IPS-18a (cell line): ENCODE measurements around the gene LCK.
A peak's percentile ranks its signal among the peaks of the same experiment; 100 is the strongest.
"Not testable (repeated sequence)": the region's sequence is repeated elsewhere in the genome, so short reads cannot be mapped to it uniquely, and the experiment has no call there.

Source experiments
- H3K27ac ChIP-seq: one replicate; pipeline ENCODE4 v1.5.1; 2013; ENCODE audit warnings: low read length
- H3K27me3 ChIP-seq: one replicate; pipeline ENCODE4 v1.6.1; 2013; ENCODE audit warnings: mild to moderate bottlenecking, low read length; ENCODE audit not compliant: control insufficient read depth, insufficient read depth
- H3K36me3 ChIP-seq: one replicate; pipeline ENCODE4 v1.6.1; 2013; ENCODE audit warnings: low read depth, low read length; ENCODE audit not compliant: control insufficient read depth
- H3K4me1 ChIP-seq: one replicate; pipeline ENCODE4 v1.6.1; 2013; ENCODE audit warnings: low read depth, low read length; ENCODE audit not compliant: control insufficient read depth
- H3K4me3 ChIP-seq: one replicate; pipeline ENCODE4 v1.5.1; 2013; ENCODE audit warnings: low read length
- H3K9ac ChIP-seq: one replicate; pipeline ENCODE4 v1.6.1; 2013; ENCODE audit warnings: mild to moderate bottlenecking, low read length, moderate library complexity
- H3K9me3 ChIP-seq: one replicate; pipeline ENCODE4 v1.6.1; 2013; ENCODE audit warnings: low read depth, low read length; ENCODE audit not compliant: control insufficient read depth

Gene LCK

GRCh38 chr1:32241001-32241763 is 9.9 kb upstream of the LCK start:
- H3K4me3 ChIP-seq: peak overlapping the region; percentile 86

DNA sequence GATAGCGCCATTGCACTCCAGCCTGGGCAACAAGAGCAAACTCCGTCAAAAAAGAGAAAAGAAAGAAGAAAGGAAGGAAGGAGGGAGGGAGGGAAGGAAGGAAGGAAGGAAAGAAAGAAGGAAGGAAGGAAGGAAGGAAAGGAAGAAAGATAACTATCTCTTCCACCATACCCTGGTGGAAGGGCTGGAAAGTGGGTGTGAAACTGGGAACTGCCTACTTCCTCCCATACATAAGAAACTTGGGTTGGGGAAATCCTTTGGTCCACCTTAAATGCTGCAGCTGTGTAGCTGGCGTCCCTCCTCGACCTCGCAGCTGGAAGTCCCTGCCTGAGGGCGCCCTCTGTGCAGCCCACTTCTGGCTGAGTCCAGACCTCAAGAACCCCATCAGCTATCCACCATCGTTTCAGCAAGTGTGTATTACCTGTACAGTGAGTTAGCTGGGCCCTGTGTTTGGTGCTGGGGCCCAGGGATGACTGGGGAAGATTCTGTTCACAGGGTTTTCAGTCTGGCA is 8.7 kb upstream of the LCK start:
- Histone ChIP-seq H3K36me3 (no peaks in the 10 kb centered on the region), H3K9me3 (no peaks in the 10 kb centered on the region), H3K4me3 (no peak overlapping the region), H3K27me3 (no peaks in the 10 kb centered on the region), H3K9ac (no peak overlapping the region), H3K4me1 (peaks cover 9% of the 10 kb centered on the region), H3K27ac (no peak overlapping the region)

More at GRCh38 chr1:32241001-32241763, 9.9 kb upstream of the LCK start:
- Histone ChIP-seq H3K4me1 (peaks cover 9% of the 10 kb centered on the region), H3K27me3 (no peaks in the 10 kb centered on the region), H3K9me3 (no peaks in the 10 kb centered on the region), H3K36me3 (no peaks in the 10 kb centered on the region), H3K9ac (peak overlapping the region; percentile 88), H3K27ac (no peak overlapping the region)

DNA sequence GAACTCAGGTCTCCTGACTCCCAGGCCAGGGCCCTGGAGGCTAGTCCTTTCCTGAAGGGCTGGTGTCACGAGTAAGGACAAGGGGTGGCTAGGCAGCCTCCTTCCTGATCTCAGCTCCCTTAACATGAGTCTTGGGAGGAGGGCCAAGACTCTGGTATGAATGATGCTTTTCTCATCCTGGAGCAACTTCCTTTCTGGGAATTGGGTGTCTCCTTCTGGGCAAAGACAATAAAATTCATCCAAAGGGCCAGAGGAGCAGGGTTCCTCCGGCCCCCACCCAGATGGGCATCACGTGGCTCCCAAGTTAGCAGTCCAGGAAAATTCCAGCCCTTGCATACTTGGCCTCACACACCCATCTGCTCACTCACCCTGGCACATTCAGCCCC is 4.2 kb upstream of the LCK start, which contains the start of gene FAM167B:
Gene FAM167B, plus strand, starts transcription at position 335 of the 386 bp plus-strand sequence. CDS start 200 bp downstream, outside the sequence.
- no peaks in the 10 kb centered on the region for H3K9me3 ChIP-seq
- no peak within 1 kb of the TSS for H3K9ac ChIP-seq
- no peaks in the 10 kb centered on the region for H3K27me3 ChIP-seq
- no peak within 1 kb of the TSS for H3K27ac ChIP-seq
- H3K4me1 ChIP-seq: peaks cover 3% of the 10 kb centered on the region
- no peak within 1 kb of the TSS for H3K4me3 ChIP-seq
- H3K36me3 ChIP-seq: no peaks in the 10 kb centered on the region

DNA sequence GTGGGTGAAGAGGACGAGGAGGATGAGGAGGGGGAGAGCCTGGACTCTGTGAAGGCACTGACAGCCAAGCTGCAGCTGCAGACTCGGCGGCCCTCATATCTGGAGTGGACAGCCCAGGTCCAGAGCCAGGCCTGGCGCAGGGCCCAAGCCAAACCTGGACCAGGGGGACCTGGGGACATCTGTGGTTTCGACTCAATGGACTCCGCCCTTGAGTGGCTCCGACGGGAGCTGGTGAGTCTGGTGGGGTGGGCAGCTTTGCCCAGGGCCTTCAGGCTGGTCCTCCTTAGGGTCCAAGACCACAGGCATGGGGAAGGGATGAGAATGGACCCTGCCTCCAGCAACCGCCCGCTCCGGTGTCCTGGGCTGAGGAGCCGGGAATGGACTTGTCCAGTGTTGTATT is 3.6 kb upstream of the LCK start:
- Histone ChIP-seq H3K9me3 (no peaks in the 10 kb centered on the region), H3K27me3 (no peaks in the 10 kb centered on the region), H3K27ac (no peak overlapping the region), H3K36me3 (no peaks in the 10 kb centered on the region), H3K4me3 (no peak overlapping the region), H3K4me1 (peaks cover 3% of the 10 kb centered on the region), H3K9ac (no peak overlapping the region)

DNA sequence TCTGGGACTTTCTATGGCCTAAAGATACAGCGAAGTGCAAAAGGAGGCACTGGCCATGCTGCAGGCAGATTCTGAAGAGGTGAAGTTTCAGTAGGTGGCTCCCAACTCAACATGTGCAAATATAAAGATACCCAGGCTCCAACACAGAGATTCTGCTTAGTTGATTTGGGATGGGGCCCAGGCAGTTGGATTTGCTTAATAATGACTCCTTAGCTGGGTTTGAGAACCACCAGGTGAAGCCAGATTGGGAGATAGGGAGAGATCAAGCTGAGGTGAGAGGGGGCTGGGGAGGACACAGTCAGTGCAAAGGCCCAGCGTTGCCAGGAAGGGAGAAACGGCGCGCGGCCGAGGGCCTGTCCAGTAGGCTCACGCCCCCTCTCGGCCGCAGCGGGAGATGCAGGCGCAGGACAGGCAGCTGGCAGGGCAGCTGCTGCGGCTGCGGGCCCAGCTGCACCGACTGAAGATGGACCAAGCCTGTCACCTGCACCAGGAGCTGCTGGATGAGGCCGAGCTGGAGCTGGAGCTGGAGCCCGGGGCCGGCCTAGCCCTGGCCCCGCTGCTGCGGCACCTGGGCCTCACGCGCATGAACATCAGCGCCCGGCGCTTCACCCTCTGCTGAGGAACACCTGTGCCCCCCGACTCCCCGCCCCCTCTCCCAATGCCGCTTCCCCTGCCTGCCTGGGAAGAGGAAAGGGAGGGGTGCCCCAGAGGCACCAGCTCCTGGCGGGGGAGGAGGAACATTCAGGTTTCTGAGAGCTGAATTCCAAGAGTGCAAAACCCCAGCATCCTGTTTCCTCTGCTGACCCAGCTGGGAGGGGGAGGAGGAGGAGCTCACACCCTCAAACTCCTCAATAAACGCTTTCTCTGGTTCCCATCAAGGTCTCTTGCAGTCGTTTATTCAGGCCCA is 2.8 kb upstream of the LCK start:
- H3K9me3 ChIP-seq: no peaks in the 10 kb centered on the region
- H3K27ac ChIP-seq: no peak overlapping the region
- H3K4me3 ChIP-seq: peak overlapping the region; percentile 49

GRCh38 chr1:32249831-32250525 is 1.1 kb upstream of the LCK start:
- Histone ChIP-seq H3K27ac (no peak overlapping the region), H3K27me3 (no peaks in the 10 kb centered on the region), H3K36me3 (no peaks in the 10 kb centered on the region), H3K9ac (no peak overlapping the region), H3K4me3 (no peak overlapping the region), H3K4me1 (no peaks in the 10 kb centered on the region), H3K9me3 (no peaks in the 10 kb centered on the region)

More for the DNA sequence above, 2.8 kb upstream of the LCK start:
- no peaks in the 10 kb centered on the region for H3K36me3 ChIP-seq
- no peak overlapping the region for H3K9ac ChIP-seq
- H3K27me3 ChIP-seq: no peaks in the 10 kb centered on the region
- no peaks in the 10 kb centered on the region for H3K4me1 ChIP-seq

DNA sequence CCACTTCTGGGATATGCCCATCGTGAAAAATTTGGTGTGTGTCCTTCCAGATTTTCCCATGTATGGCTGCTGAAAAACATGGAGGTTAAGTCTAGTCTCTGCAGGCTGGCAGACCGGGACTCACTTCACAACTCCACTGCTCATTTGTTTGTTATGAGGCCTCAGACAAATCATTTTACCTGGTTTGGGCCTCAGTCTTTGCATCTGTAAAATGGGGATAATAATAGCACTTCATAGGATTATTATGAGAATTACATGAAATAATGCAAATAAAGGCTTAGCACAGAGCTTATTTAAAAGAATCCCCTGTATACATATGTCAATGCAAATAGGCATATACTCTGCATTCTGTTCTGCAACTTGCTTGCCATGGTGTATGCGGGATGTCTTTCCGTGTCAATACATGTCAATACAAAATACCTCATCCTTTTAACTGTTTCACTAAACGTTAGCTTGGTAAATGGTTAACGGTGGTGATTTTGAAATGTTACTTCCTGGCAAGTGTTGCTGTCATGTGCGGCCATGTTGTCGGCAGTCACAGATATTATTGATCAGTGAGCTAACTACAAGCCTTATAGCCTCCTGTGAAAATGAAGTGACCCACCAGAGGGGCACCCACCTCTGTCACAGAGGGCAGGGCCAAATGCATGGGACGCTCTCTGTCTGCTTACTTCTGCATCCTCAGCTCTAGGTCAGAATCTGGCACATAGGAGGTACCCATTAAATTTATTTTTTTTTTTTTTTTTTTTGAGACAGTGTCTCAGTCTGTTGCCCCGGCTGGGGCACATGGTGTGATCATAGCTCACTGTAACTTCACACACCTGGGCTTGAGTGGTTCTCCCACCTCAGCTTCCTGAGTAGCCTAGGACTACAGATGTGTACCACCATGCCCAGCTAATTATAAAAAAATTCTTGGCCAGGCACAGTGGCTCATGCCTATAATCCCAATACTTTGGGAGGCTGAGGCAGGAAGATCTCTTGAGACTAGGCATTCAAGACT is 4.3 kb downstream of the LCK start:
- Histone ChIP-seq H3K4me1 (no peaks in the 10 kb centered on the region), H3K4me3 (no peak overlapping the region), H3K9ac (no peak overlapping the region), H3K9me3 (no peaks in the 10 kb centered on the region), H3K27ac (no peak overlapping the region), H3K27me3 (no peaks in the 10 kb centered on the region), H3K36me3 (no peaks in the 10 kb centered on the region)

DNA sequence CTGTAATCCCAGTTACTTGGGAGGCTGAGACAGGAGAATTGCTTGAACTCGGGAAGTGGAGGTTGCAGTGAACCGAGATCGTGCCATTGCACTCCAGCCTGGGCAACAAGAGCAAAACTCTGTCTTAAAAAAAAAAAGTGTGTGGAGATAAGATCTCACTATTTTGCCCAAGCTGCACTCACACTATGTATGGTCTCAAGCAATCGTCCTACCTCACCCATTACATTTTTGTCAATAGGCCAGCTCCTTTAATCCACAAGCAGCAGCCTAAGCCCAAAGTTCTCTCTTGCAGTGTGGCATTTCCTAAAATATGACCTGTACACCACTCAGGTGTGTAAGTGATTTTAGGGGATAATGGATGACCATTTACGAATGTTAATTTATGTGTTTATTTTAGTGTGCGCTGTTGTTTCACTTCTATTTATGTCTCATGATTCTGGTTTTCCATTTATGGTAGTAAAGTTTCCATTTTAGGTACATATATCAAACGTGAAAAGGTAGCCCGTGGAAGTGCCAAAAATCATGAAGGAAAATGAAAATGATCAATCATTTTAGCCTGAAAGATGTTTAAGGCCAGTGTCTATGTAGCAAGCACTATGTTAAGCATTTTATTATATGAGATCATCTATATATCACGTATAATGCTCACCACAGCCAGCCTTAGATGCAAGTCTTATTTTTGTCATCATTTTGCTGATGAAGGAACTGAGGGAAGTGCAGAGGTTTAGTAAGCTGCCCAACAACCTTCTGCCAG is 5.6 kb downstream of the LCK start:
- Histone ChIP-seq H3K4me1 (no peaks in the 10 kb centered on the region), H3K36me3 (no peaks in the 10 kb centered on the region), H3K4me3 (no peak overlapping the region), H3K27ac (no peak overlapping the region), H3K9ac (no peak overlapping the region), H3K27me3 (no peaks in the 10 kb centered on the region), H3K9me3 (no peaks in the 10 kb centered on the region)

DNA sequence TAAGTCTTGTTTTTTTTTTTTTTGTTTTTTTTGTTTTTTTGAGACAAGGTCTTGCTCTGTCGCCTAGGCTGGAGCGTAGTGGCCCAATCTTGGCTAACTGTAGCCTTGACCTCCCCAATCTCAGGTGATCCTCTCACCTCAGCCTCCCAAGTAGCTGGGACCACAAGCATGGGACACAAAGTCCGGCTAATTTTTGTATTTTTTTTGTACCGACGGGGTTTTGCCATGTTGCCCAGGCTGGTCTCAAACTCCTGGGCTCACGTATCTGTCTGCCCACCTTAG is 6.1 kb downstream of the LCK start:
- H3K9ac ChIP-seq: no peak overlapping the region
- no peaks in the 10 kb centered on the region for H3K4me1 ChIP-seq
- no peaks in the 10 kb centered on the region for H3K36me3 ChIP-seq
- no peaks in the 10 kb centered on the region for H3K27me3 ChIP-seq
- H3K9me3 ChIP-seq: no peaks in the 10 kb centered on the region
- no peak overlapping the region for H3K4me3 ChIP-seq
- no peak overlapping the region for H3K27ac ChIP-seq

GRCh38 chr1:32263236-32263593 is 12.2 kb downstream of the LCK start:
- not testable (repeated sequence) for H3K27me3 ChIP-seq, H3K4me3 ChIP-seq, H3K27ac ChIP-seq, H3K9me3 ChIP-seq, H3K9ac ChIP-seq, H3K36me3 ChIP-seq, H3K4me1 ChIP-seq
